NT2/D1 (cell line): ENCODE measurements around the gene IGHMBP2.

Source experiments
- SUZ12 ChIP-seq: IDR thresholded peaks from 2 replicates; pipeline ENCODE4 v1.6.1; 2011; ENCODE audit not compliant: insufficient read length, insufficient read depth; ENCODE audit errors: extremely low read depth
- ZNF274 ChIP-seq: IDR thresholded peaks from 2 replicates; pipeline ENCODE4 v1.6.1; 2011; ENCODE audit warnings: mild to moderate bottlenecking, low read depth, low read length

- TF ChIP-seq SUZ12 (no peak), ZNF274 (no peak)
Measured at GRCh38 chr11:68910965-68911364, 7.3 kb downstream of the IGHMBP2 start.
